Measurements from ENCODE around the gene C4orf50.

Gene C4orf50

GRCh38 chr4:6059375-6059805 lies 41.2 kb upstream of the C4orf50 start:
- Histone ChIP-seq H3K4me3 (replicated peaks; ENCODE audit: insufficient read depth, low read length) (no peak overlapping the region), H3K27ac (replicated peaks) (no peak overlapping the region), H3K27me3 (ENCODE audit: insufficient read depth, poor library complexity, severe bottlenecking) (no peaks in the 10 kb centered on the region)
- TF ChIP-seq GABPA (IDR thresholded peaks at IDR 0.05; ENCODE audit: low read depth): no peak
- TF ChIP-seq REST (IDR thresholded peaks at IDR 0.05; ENCODE audit: insufficient replicate concordance, low read depth): no peak
- TF ChIP-seq POLR2AphosphoS5 (IDR thresholded peaks at IDR 0.05; ENCODE audit: low read depth): no peak
- no peak for TF ChIP-seq CTCF (IDR thresholded peaks at IDR 0.05; ENCODE audit: insufficient read depth, low read length)
- TF ChIP-seq SPI1 (IDR thresholded peaks at IDR 0.05; ENCODE audit: borderline replicate concordance, low read depth): no peak
- no peak for DNase-seq (ENCODE audit: low read depth in 1 of 2, low spot score in 1 of 2)

- Histone ChIP-seq H3K4me3 (replicated peaks; ENCODE audit: insufficient read depth, low read length) (no peak overlapping the region), H3K27ac (replicated peaks) (no peak overlapping the region), H3K27me3 (ENCODE audit: insufficient read depth, poor library complexity, severe bottlenecking) (no peaks in the 10 kb centered on the region)
- TF ChIP-seq CTCF (IDR thresholded peaks at IDR 0.05; ENCODE audit: insufficient read depth, low read length) (no peak), GABPA (IDR thresholded peaks at IDR 0.05; ENCODE audit: low read depth) (no peak), POLR2AphosphoS5 (IDR thresholded peaks at IDR 0.05; ENCODE audit: low read depth) (no peak), SPI1 (IDR thresholded peaks at IDR 0.05; ENCODE audit: borderline replicate concordance, low read depth) (no peak), REST (IDR thresholded peaks at IDR 0.05; ENCODE audit: insufficient replicate concordance, low read depth) (no peak)
- DNase-seq (ENCODE audit: low read depth in 1 of 2, low spot score in 1 of 2): no peak
Measured at GRCh38 chr4:6058531-6059374, 40.5 kb upstream of the C4orf50 start.

- TF ChIP-seq REST (IDR thresholded peaks at IDR 0.05; ENCODE audit: insufficient replicate concordance, low read depth) (no peak), GABPA (IDR thresholded peaks at IDR 0.05; ENCODE audit: low read depth) (no peak), POLR2AphosphoS5 (IDR thresholded peaks at IDR 0.05; ENCODE audit: low read depth) (no peak), SPI1 (IDR thresholded peaks at IDR 0.05; ENCODE audit: borderline replicate concordance, low read depth) (no peak), CTCF (IDR thresholded peaks at IDR 0.05; ENCODE audit: insufficient read depth, low read length) (no peak)
- H3K27ac ChIP-seq (replicated peaks): no peak overlapping the region
- no peak for DNase-seq (ENCODE audit: low read depth in 1 of 2, low spot score in 1 of 2)
- no peaks in the 10 kb centered on the region for H3K27me3 ChIP-seq (ENCODE audit: insufficient read depth, poor library complexity, severe bottlenecking)
- H3K4me3 ChIP-seq (replicated peaks; ENCODE audit: insufficient read depth, low read length): no peak overlapping the region
Measured at GRCh38 chr4:6056976-6057766, 38.9 kb upstream of the C4orf50 start.
